ENCODE measurements around the gene TYW1B. TPM values are rescaled to one million over a fixed set of nuclear protein-coding genes. Genes with fewer than 3 reads are reported as not detected.
"Not testable (repeated sequence)": the region's sequence is repeated elsewhere in the genome, so short reads cannot be mapped to it uniquely, and the experiment has no call there.

The TYW1B gene
- total RNA-seq, 2 experiments from 2014 or later = 3.4 to 3.5 TPM

DNA sequence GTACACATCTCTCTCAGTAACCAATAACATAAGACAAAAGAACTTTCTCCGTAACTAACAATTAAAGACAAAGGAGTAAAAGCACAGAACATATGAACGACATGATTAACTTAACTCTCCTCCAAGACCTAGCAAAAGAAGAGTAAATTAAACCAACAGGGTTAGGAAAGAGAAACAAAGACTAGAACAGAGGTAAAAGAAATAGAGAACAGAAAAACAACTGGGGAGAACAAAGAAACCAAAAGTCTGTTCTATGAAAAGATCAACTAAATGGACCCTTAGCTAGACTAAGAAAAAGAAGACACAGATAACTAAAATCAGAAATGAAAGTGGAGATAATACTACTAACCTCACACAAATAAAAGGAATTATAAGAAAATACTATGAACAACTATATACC, 187.3 kb downstream of the TYW1B start:
- H3K4me1 Mint-ChIP-seq; H3K27me3 Mint-ChIP-seq; POLR2A ChIA-PET; H3K36me3 Mint-ChIP-seq (ENCODE audit: low read depth); DNase-seq; CTCF ChIA-PET; H3K27ac Mint-ChIP-seq; H3K4me3 Mint-ChIP-seq; H3K9me3 Mint-ChIP-seq: not testable (repeated sequence)

DNA sequence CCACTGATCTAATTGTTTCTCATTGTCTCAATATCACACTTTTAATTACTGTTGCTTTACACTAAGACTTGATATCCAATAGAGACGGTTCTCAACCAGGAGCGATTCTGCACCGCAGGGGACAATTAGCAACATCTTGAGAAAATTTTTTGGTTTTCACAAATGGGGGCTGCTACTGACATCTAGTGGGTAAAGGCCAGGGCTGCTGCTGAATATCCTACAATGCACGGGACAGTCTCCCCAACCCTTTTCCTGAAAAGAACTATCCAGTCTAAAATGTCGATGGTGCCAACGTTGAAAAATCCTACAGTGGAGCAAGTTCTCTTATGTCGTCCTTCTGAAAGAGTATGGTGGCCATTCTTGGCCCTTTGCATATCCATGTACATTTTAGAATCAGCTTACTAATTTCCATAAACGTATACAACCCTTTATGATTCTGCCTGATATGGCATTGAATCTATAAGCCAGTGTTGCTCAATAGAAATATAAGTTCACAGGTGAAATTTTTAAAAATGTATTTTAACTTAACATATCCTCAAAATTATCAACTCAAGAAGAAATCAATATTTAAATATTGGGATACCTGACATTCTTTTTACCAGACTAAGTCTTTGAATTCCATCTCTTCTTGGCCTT, 192.6 kb downstream of the TYW1B start:
- H3K4me1 Mint-ChIP-seq; H3K27ac Mint-ChIP-seq; DNase-seq; H3K4me3 Mint-ChIP-seq; POLR2A ChIA-PET; H3K27me3 Mint-ChIP-seq; H3K36me3 Mint-ChIP-seq (ENCODE audit: low read depth); H3K9me3 Mint-ChIP-seq; CTCF ChIA-PET: not testable (repeated sequence)

DNA sequence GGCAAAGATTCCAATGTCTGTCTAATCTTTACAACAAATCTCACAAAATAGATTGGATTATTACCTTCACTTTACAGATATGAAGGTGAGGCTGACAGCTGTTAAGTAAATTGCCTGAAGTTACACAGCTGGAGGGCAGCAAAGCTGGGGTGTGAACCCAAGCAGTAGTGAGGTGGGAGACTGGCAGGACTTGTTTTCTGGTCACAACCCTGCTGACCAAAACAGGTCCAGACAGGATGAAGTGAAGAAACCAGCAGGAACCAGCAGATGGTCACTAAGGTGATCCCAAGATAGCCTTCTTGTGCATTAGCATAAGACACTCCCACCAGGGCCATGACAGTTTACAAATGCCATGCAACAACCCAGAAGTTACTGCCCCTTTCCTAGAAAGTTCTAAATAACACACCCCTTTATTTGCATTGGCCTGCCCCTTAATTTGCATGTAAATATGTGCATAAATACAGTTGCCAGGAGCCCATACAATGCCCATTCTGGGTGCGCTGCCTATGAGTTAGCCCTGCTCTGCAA, 195.2 kb downstream of the TYW1B start:
- POLR2A ChIA-PET; CTCF ChIA-PET; DNase-seq; H3K27ac Mint-ChIP-seq; H3K9me3 Mint-ChIP-seq; H3K4me3 Mint-ChIP-seq; H3K4me1 Mint-ChIP-seq; H3K27me3 Mint-ChIP-seq; H3K36me3 Mint-ChIP-seq (ENCODE audit: low read depth): not testable (repeated sequence)

DNA sequence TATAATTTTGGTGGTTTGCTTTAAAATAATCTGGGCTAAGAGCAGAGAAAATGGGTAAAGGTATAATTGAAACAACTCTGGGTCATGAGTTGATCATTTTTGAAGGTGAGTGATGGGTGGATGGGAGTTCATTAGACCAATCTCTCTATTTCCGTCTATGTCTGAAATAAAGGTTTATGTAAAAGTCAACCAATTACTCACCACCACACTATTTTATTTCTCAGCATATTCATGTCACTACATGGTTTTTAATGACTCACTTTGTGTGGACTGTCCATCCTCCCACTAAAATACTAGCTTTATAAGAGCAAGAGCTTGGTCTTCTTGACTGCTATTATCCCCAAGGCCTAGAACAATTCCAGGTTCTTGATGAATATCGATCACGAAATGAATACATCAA, 199.6 kb downstream of the TYW1B start:
- H3K4me1 Mint-ChIP-seq; CTCF ChIA-PET; POLR2A ChIA-PET; H3K9me3 Mint-ChIP-seq; H3K27me3 Mint-ChIP-seq; DNase-seq; H3K27ac Mint-ChIP-seq; H3K4me3 Mint-ChIP-seq; H3K36me3 Mint-ChIP-seq (ENCODE audit: low read depth): not testable (repeated sequence)

DNA sequence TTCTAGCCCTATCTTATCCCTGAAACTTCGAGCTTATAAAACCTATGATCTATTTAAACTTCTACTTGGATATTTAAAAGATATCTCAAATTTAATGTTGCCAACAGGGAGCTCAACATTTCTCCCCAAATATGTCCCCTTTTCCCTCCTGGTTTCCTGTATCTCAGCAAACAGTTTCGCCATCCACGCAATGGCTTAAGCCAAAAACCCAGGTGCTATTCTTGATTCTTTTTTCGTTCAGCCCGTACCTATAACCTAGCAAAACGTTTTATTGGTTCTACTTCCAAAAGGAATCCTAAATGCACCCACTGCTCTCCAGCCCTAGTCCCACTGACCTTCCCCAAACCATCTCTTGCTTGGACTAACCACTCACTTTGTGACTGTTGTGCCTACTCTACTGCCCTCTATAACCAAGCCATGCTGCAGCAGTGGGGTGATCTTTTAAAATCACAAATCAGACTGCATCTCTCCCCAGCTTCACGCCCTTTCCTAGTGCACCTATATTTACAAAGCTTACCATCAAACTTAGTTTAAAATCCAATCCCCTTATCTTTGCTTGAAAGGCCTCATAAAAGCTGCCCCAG, 201.5 kb downstream of the TYW1B start:
- CTCF ChIA-PET; DNase-seq; H3K9me3 Mint-ChIP-seq; POLR2A ChIA-PET; H3K27me3 Mint-ChIP-seq; H3K4me3 Mint-ChIP-seq; H3K27ac Mint-ChIP-seq; H3K36me3 Mint-ChIP-seq (ENCODE audit: low read depth); H3K4me1 Mint-ChIP-seq: not testable (repeated sequence)

DNA sequence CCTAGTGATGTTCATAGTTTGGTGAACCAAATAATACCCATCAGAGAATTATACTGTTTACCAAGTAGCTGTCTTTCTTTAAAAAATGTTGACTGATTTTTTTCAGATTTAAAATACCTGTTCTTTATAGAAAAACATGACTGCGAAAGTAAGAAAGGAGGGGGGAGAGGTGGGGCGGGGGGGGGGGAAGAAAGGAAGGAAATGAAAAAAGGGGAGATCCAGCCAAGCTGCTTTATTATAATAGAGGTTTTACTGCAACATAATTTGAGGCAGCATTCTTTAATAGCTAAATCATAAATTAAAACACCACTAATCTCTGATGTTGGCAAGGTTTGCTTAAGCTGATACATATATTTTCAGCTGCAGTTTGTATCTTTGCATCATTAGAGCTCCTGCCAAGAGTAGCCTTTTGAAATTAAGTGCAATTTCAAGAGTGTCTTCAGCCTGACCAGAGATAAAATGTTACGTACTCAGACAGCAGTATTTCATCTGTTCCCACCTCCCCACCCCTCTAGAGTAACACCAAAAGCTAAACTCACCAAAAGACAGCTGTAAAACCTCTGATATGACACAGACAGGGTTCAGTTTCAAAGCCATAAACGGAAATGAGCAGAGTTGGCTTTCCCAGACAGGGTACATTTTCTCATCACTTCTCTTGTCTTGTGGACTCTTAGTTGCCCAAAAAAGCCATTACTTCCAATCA, 202.1 kb downstream of the TYW1B start:
- H3K9me3 Mint-ChIP-seq; H3K27ac Mint-ChIP-seq; H3K4me3 Mint-ChIP-seq; H3K4me1 Mint-ChIP-seq; H3K27me3 Mint-ChIP-seq; POLR2A ChIA-PET; H3K36me3 Mint-ChIP-seq (ENCODE audit: low read depth); CTCF ChIA-PET; DNase-seq: not testable (repeated sequence)

DNA sequence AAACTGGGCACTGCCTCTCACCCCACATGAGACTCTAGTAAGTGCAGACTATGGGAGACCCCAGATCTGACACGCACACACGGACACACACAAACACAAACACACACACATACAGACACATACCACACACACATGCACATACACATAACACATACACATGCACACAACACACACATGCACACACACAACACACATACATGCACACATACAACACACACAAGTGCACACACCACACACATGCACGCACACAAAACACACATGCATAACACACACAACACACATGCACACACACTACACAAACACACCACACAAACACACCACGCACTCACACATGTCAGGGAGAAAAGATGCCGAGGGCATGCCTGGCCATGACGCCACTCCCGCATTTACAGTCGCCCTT, 205.5 kb downstream of the TYW1B start:
- POLR2A ChIA-PET = no interaction called here
- H3K36me3 Mint-ChIP-seq (ENCODE audit: low read depth) = no peaks in the 10 kb centered on the region
- H3K27me3 Mint-ChIP-seq = no peaks in the 10 kb centered on the region
- no peak overlapping the region for H3K27ac Mint-ChIP-seq
- DNase-seq = no peak
- H3K4me3 Mint-ChIP-seq = no peak overlapping the region
- H3K9me3 Mint-ChIP-seq = peaks cover 4% of the 10 kb centered on the region
- CTCF ChIA-PET = no interaction called here
- H3K4me1 Mint-ChIP-seq = no peaks in the 10 kb centered on the region

DNA sequence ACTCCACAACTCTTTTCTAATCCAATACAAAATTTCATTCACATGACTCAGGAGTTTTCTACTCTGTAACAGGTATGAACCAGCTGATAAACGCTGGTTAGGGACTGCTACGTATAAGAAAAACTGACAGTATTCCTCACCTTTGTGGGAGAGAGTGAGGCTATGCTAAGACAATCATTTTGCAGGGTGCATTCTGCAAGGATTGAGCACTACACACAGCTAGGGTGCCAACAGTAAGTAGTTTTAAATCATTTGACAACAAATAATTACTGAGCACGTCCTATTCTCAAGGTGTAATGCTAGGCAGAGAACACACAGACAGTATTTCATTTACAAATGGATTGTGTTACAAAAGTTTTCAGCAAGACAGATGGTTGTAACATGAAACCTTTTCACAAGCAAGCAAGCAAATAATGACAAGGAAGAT, 206.2 kb downstream of the TYW1B start:
- CTCF ChIA-PET; H3K27me3 Mint-ChIP-seq; H3K4me1 Mint-ChIP-seq; H3K4me3 Mint-ChIP-seq; POLR2A ChIA-PET; DNase-seq; H3K9me3 Mint-ChIP-seq; H3K27ac Mint-ChIP-seq; H3K36me3 Mint-ChIP-seq (ENCODE audit: low read depth): not testable (repeated sequence)

DNA sequence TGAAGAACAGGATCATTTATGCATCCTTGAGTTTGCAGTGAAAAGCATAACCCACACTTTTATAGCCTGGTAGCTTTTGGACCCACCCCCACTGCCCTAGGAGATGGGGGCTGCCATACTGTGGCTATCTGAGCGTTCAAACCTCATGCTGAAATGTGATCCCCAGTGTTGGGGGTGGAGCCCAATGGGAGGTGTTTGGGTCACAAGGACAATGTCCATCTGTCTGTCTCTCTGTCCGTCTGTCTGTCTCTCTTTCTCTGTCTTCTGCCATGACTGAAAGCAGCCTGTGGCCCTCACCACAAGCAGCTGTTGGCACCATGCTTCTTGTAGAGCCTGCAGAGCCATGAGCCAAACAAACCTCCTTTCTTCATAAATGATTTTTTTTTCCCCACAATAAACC, 207.1 kb downstream of the TYW1B start:
- DNase-seq; H3K4me1 Mint-ChIP-seq; H3K4me3 Mint-ChIP-seq; H3K27ac Mint-ChIP-seq; CTCF ChIA-PET; H3K36me3 Mint-ChIP-seq (ENCODE audit: low read depth); POLR2A ChIA-PET; H3K27me3 Mint-ChIP-seq; H3K9me3 Mint-ChIP-seq: not testable (repeated sequence)

DNA sequence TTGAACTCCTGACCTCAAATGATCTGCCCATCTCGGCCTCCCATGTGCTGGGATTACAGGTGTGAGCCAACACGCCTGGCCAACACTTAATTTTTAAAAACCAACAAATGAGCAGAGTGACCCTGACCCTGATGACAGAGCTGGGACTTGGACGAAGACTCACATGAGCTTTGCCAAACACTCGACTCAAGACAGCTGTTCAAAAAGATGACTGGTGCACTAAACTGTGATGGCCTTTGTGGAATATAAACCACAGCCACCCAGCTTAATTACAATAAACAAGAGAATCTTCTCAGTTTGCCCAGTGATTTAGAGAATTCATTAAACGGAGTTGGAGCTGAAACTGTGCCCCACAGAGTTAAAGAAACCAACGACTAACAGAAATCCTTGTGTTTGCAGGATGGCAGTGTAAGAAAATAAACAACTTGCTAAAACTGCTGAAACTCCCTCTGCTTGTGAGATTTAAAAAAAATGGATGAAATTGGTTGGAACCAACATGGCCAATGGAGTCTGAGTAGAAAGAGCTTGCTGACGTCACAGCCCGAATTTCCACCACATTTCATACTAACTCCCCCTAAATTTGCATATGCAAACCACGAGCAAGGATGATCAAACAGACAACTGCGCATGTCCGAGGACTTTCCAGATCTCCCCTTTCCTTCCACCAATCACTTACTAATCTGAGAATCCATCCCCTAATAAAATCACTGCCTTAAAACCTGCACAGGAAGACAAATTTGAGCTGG, 209.4 kb downstream of the TYW1B start:
- H3K27me3 Mint-ChIP-seq; H3K4me1 Mint-ChIP-seq; H3K9me3 Mint-ChIP-seq; CTCF ChIA-PET; H3K36me3 Mint-ChIP-seq (ENCODE audit: low read depth); POLR2A ChIA-PET; H3K4me3 Mint-ChIP-seq; H3K27ac Mint-ChIP-seq; DNase-seq: not testable (repeated sequence)

DNA sequence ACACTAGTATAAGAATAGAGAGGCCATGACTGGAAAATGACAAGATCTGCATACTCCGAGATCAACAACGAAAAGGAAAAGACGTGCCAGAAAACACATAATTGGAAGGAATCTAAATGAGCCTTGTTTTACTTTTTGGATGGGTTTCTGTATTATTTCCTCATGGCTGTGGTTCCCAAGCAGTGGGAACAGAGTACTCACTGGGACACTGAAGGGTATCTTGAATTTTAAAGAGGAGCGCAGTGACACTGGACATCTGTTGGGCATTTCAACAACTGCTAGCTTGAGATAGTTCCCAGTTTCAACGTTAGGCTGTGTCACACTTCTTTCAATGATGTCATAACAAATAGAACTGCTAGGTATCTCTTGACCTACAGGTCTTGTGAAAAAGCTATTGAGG, 218.2 kb downstream of the TYW1B start:
- H3K9me3 Mint-ChIP-seq; H3K27me3 Mint-ChIP-seq; H3K27ac Mint-ChIP-seq; POLR2A ChIA-PET; H3K4me3 Mint-ChIP-seq; H3K4me1 Mint-ChIP-seq; H3K36me3 Mint-ChIP-seq (ENCODE audit: low read depth); CTCF ChIA-PET; DNase-seq: not testable (repeated sequence)

DNA sequence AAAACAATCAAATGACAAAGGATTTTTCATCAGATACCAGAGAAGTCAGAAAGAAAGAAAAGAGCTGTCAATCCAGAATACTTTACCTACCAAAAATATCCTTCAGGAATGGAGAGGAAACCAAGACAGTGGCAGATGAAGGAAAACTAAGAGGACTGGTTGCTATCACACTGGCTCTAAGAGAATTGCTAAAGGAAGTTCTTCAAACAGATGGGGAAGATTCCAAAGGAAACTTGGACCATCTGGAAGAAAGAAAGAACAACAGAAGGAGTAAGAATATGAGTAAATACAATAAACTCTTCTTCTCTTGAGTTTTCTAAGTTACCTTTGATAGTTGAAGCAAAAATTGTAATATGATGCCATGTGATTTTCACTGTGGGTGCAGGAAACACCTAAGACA, 220.0 kb downstream of the TYW1B start:
- H3K36me3 Mint-ChIP-seq (ENCODE audit: low read depth); CTCF ChIA-PET; H3K27me3 Mint-ChIP-seq; POLR2A ChIA-PET; H3K27ac Mint-ChIP-seq; DNase-seq; H3K4me3 Mint-ChIP-seq; H3K9me3 Mint-ChIP-seq; H3K4me1 Mint-ChIP-seq: not testable (repeated sequence)

DNA sequence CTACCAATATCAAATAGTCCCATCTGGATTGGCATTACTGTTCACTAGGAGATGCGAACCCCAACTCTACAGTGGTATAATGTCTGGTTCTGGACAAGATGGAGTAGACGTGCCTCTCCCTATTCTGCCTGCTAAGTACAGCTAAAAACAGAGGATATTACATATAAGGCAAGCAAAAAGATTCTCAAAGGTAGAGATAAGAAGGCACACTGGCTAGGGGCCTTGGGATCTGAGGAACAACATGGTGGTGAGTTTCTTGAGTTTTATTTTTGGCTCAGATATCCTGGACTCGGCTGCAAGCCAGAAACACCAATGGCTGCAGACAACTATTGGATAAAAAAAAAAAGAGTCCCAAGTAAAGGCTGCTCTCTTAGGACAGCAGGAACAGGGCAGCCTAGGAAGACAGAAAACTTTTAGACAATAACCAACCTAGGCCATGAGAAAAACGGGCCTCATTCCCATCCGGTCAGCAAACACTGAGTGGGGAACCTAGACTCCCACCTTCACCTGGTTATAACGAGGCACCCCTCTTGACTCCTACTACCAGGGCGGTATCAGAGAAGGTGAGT, 222.1 kb downstream of the TYW1B start:
- H3K27me3 Mint-ChIP-seq; H3K4me1 Mint-ChIP-seq; H3K9me3 Mint-ChIP-seq; H3K36me3 Mint-ChIP-seq (ENCODE audit: low read depth); POLR2A ChIA-PET; CTCF ChIA-PET; H3K4me3 Mint-ChIP-seq; DNase-seq; H3K27ac Mint-ChIP-seq: not testable (repeated sequence)

Data from activated CD4-positive, alpha-beta memory T cell treated with anti-CD3 and anti-CD28 coated beads, Interleukin-2, amount 10 ng/mL, durations not matched to agents 7 days and 5 days (primary cell).